Measurements from ENCODE around the gene SHB. TPM values are rescaled to one million over a fixed set of nuclear protein-coding genes. Genes with fewer than 3 reads are reported as not detected.

SHB gene
- total RNA-seq, 1 donor from 2014 or later: 20.9 TPM

- no peaks in the 10 kb centered on the region for H3K9me3 ChIP-seq
- no peak overlapping the region for H3K4me3 ChIP-seq
- H3K27ac ChIP-seq: peak overlapping the region; percentile 26
- intact Hi-C loops (cut with DNase I): no loop called here
- DNase-seq (ENCODE audit: extremely low spot score in 2 of 2): no peak
- peaks cover 15% of the 10 kb centered on the region for H3K4me1 ChIP-seq
- H3K36me3 ChIP-seq: no peaks in the 10 kb centered on the region
- no peaks in the 10 kb centered on the region for H3K27me3 ChIP-seq
- TF ChIP-seq, protein P1, sequence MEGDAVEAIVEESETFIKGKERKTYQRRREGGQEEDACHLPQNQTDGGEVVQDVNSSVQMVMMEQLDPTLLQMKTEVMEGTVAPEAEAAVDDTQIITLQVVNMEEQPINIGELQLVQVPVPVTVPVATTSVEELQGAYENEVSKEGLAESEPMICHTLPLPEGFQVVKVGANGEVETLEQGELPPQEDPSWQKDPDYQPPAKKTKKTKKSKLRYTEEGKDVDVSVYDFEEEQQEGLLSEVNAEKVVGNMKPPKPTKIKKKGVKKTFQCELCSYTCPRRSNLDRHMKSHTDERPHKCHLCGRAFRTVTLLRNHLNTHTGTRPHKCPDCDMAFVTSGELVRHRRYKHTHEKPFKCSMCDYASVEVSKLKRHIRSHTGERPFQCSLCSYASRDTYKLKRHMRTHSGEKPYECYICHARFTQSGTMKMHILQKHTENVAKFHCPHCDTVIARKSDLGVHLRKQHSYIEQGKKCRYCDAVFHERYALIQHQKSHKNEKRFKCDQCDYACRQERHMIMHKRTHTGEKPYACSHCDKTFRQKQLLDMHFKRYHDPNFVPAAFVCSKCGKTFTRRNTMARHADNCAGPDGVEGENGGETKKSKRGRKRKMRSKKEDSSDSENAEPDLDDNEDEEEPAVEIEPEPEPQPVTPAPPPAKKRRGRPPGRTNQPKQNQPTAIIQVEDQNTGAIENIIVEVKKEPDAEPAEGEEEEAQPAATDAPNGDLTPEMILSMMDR (IDR thresholded peaks at IDR 0.05): no peak
- no peak for TF ChIP-seq POLR2A (IDR thresholded peaks at IDR 0.05)
- TF ChIP-seq POLR2AphosphoS5 (IDR thresholded peaks at IDR 0.05; ENCODE audit: insufficient read depth in 1 of 2, low read depth in 1 of 2): peak; percentile 16 to 64
Observed at GRCh38 chr9:37953775-37954437, 115.1 kb downstream of the SHB start.

GRCh38 chr9:37953206-37953774, 115.7 kb downstream of the SHB start:
- DNase-seq (ENCODE audit: extremely low spot score in 2 of 2): no peak
- no peak overlapping the region for H3K4me3 ChIP-seq
- intact Hi-C loops (cut with DNase I): no loop called here
- no peaks in the 10 kb centered on the region for H3K36me3 ChIP-seq
- no peak for TF ChIP-seq POLR2AphosphoS5 (IDR thresholded peaks at IDR 0.05; ENCODE audit: insufficient read depth in 1 of 2, low read depth in 1 of 2)
- TF ChIP-seq, protein P1 (IDR thresholded peaks at IDR 0.05): no peak
- no peak for TF ChIP-seq POLR2A (IDR thresholded peaks at IDR 0.05)
- peak overlapping the region; percentile 26 for H3K27ac ChIP-seq
- no peaks in the 10 kb centered on the region for H3K27me3 ChIP-seq
- no peaks in the 10 kb centered on the region for H3K9me3 ChIP-seq
- peaks cover 16% of the 10 kb centered on the region for H3K4me1 ChIP-seq

DNA sequence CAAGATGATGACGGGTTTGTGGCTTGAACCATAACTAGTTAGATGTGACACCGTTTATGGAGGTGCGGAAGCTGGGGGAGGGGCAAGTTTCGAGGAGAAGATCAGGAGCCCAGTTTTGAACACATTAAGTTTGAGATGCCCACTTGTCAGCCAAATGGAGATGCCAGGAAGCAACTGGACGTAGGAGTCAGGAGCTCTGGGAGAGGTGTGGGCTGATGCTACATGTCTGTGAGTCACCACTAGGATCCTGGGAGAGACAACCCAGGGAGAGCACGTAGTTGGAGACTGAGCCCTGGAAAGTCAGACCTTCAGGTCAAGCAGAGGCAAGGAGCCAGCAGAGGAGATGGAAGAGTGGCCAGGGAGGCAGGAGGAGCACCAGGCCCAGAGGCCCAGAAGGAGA, 116.3 kb downstream of the SHB start:
- no peaks in the 10 kb centered on the region for H3K36me3 ChIP-seq
- no peak overlapping the region for H3K27ac ChIP-seq
- no peaks in the 10 kb centered on the region for H3K27me3 ChIP-seq
- H3K4me3 ChIP-seq: no peak overlapping the region
- H3K4me1 ChIP-seq: peaks cover 22% of the 10 kb centered on the region
- no peak for DNase-seq (ENCODE audit: extremely low spot score in 2 of 2)
- TF ChIP-seq POLR2A (IDR thresholded peaks at IDR 0.05) (no peak), POLR2AphosphoS5 (IDR thresholded peaks at IDR 0.05; ENCODE audit: insufficient read depth in 1 of 2, low read depth in 1 of 2) (no peak)
- TF ChIP-seq, protein P1 (IDR thresholded peaks at IDR 0.05): no peak
- H3K9me3 ChIP-seq: no peaks in the 10 kb centered on the region
- intact Hi-C loops (cut with DNase I): no loop called here

- H3K4me1 ChIP-seq: peaks cover 24% of the 10 kb centered on the region
Observed at GRCh38 chr9:37951671-37952449, 117.2 kb downstream of the SHB start.

More at GRCh38 chr9:37951671-37952449, 117.2 kb downstream of the SHB start:
- H3K4me3 ChIP-seq: no peak overlapping the region
- DNase-seq (ENCODE audit: extremely low spot score in 2 of 2): no peak
- no peaks in the 10 kb centered on the region for H3K36me3 ChIP-seq
- H3K9me3 ChIP-seq: no peaks in the 10 kb centered on the region
- intact Hi-C loops (cut with DNase I): no loop called here
- no peak overlapping the region for H3K27ac ChIP-seq
- TF ChIP-seq POLR2AphosphoS5 (IDR thresholded peaks at IDR 0.05; ENCODE audit: insufficient read depth in 1 of 2, low read depth in 1 of 2) (no peak), POLR2A (IDR thresholded peaks at IDR 0.05) (no peak)
- TF ChIP-seq, protein P1 (IDR thresholded peaks at IDR 0.05): no peak
- no peaks in the 10 kb centered on the region for H3K27me3 ChIP-seq
